ENCODE measurements around the gene SCO2. TPM values are rescaled to one million over a fixed set of nuclear protein-coding genes. Genes with fewer than 3 reads are reported as not detected.

The SCO2 gene
- total RNA-seq, 1 donor from 2014 or later, result 2.4 TPM

DNA sequence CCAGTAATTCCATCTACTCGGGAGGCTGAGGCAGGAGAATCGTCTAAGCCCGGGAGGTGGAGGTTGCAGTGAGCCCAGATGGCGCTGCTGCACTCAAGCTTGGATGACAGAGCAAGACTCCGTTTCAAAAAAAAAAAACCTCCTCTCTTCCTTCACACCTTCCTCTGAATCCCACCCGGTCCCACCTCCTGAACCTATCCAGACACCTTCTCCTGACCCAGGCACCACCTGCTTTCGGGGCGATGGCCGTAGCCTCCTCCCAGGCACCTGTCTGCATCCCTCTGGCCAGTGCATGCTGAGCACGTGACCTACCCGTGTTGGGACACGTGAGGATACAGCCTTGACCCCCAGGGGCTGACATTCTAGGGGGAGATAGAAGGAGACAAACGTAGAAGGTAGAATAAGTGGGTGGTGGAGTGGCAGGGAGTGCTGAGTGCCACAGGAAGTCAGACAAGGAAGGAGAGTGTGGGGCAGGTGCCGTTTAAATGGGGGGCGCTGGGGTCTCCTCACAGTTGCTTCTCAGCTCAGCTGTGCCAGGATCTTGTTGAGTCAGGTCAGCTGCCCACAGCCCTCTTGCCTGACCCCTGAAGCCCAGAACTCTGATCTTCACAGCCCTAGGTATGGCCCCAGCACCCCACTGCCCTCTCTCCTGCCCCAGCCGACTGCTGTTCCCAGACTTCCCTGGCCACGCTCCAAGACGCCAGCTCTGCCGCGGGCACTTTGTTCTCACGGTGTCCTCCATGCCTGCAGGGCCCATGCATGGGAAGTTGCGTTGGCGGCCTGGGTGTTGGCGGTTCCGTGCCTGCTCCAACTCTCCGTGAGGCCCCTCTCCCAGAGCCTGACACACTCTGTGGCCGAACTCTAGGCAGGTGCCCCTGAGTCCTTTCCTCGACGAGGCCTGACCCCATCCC is 39.9 kb downstream of the SCO2 start:
- intact Hi-C loops (cut with DNase I), result no loop called here
- no peak for DNase-seq (ENCODE audit: low spot score)

DNA sequence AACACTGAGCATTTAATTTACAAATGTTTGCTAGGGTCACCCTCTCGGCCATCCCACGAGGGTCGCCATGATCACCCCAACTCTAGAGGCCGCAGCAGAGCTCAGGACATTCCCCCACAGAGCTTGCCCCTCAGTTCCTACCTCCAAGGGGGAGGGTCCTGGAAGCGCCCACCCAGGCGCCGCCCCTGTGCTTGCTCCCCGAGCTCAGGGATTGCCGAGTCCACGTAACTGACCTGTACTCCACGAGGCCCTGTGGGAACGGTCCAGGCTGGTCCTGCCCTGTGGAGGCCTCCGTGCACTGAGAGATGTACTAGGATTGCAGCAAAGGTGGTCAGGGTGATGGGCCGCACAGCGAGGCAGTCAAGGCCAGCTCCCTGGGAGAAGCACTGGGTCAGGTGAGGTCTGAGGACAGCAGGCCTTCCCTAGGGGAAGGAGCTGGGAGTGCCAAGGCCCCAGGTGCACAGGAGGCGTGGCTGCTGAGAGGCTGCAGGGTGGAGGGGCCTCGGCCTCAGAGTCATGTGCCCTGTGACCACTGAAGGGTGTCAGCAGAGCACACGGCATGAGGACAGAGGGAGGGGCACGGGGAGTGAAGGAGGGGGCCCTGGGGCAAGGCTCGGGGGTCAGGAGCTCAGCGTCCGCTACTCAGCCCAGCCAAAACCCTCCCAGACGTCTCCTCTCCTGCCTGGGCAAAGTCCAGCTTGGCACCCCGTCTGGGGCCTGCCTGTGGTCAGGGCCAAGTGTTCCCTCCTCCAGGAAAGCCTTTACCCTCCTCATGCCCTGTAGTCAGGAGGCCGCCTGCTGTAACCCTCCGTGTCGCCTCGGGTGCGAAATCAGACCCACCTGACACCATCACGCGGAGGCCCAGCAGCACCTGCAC is 41.2 kb downstream of the SCO2 start:
- intact Hi-C loops (cut with DNase I), result no loop called here
- no peak for DNase-seq (ENCODE audit: low spot score)

DNA sequence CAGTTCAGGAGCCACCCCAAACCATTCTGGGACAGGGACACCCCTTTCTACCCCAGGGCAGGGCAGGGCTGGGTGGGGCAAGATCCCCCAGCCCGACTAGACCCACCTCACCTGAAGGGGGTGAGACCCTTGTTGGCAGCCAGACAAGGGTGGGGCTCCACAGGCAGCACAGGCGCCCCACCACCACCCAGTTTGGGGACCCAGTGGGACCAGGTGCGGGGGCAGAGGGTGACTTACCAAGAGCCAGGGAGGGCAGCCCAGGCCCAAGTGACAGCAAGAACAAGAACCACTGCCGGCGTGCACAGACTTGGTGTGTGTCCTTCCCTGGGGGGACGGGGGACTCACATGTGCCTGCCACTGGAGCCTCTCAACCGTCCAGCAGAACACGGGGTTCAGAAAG is 41.8 kb downstream of the SCO2 start:
- no peak for DNase-seq (ENCODE audit: low spot score)
- intact Hi-C loops (cut with DNase I), result no loop called here

DNA sequence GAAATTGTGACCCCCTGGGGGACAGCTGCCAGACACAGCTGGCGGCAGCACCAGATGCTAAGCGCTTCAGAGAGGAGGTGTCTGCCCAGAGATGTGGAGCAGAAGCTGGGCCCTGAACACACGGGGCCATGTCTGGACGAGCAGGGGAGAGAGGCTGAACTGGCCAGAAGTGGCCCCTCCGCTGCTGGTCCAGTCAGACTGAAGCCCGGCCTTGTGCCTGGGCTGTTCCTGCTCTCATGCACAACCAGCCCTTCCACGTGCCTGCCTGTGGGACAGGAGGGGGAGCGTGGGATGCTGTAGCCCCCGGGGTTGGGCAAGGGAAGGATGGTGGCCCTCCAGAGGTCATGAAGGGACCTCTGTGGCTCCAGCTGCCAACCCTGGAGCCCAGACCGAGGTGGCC is 42.3 kb downstream of the SCO2 start:
- DNase-seq (ENCODE audit: low spot score), result no peak
- intact Hi-C loops (cut with DNase I), result no loop called here

DNA sequence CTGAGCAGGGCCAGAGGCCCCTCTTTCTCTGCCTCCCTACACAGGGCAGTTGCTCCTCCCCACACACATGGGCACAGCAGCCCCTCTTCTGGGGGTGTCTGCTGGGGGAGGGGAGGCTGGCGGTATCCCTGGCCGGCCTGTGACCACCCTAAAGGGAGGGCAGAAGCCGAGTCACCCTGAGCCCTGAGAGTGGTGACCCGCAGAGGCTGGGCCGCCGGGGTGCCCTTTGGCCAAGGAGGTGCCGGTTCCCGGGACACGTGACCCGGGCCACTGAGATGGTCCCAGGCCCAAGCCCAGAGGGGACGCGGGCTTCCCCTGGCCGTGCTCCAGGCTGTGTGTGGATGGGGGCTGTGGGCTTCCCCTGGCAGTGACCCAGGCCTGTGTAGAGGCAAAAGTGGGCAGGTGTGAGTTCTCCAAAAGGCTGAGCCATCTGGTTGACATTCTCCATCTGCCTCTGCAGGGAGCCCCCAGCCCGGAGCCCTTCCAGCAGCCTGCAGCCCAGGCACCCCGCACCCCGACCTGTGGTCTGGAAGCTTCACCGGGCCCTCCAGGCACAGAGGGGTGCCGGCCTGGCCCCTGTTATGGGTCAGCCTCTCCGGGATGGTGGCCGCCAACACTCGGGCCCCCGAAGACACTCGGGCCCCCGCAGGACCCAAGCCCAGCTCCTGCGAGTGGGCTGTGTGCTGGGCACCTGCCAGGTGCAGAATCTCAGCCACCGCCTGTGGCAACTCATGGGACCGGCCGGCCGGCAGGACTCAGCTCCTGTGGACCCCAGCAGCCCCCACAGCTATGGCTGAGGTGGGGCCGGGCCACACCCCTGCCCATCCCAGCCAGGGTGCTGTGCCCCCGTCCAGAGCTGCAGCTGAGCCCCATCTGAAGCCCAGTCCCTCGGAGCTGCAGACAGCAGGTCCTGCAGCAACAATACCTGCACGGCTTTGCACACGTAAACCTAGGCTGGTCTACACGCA is 43.0 kb downstream of the SCO2 start:
- intact Hi-C loops (cut with DNase I), result no loop called here

DNA sequence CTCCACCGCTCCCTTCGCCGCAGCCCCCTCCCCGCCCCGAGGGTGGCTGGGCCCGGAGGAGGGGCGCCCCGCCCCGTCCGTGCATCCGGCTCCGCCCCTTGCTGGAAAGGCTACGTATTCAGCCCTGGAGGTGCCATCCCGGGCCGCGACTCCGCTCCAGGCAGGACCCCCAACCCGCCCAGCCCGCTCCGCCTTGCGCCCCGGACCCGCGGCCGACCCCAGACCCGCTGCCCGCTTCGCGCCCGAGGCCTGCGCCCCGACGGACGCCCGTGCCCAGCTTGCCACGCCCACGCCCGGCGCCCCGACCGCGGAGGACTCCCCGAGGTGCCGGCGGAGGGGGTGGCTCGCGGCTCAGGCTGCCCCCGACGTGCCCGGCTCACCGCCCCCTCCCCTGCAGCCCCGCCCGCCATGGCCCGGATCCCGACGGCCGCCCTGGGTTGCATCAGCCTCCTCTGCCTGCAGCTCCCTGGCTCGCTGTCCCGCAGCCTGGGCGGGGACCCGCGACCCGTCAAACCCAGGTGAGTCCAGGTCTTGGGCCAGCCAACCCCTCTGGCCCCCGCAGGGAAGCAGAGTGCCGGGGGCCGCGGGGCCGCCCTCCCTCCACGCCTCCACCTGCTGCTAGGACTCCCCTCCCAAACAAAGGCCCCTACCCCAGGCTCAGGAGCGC is 43.8 kb downstream of the SCO2 start, which contains the start of gene ADM2:
Gene ADM2 (plus strand): TSS at position 104 of the 667 bp plus-strand sequence. CDS start 305 bp downstream, at position 409.
- DNase-seq (ENCODE audit: low spot score), result no peak
- intact Hi-C loops (cut with DNase I), result no loop called here

More for the DNA sequence above, 43.0 kb downstream of the SCO2 start:
- no peak for DNase-seq (ENCODE audit: low spot score)

DNA sequence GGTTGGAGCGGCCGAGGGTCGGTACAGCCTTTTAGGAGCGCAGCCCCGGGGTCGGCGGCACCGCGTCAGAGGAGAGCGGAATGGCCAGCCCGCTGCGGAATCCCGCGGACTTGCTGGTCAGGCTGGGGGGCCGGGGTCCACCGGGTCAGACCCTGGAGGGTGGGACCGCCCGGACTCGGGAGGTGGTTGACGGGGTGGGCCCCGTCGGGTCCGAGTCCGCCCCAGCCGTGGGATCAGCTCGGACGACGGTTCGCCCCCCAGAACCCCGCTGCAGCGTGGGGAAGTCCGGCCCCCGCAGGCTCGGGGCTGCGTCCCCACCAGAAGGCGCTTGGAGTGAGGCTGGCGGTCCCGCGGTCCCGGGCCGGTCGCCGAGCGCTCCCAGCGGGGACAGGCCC is 44.4 kb downstream of the SCO2 start:
- intact Hi-C loops (cut with DNase I), result no loop called here

DNA sequence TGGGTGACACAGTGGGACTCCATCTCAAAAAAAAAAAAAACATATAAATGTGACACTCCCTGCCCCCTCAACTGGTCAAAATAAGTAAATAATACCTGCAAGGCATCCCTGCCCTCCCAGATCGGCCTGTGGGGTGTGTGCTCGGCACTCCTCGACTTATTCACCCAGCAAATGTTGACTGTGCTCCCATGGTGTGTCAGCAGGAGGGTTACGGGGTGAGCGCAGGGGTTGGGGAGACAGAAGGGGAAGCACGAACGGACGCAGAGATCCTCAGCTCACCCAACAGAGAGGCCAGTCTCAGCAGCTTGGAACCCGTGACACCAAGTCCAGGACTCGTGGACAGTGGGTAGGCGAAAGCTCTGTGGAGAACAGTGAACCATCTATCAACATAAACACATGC is 45.7 kb downstream of the SCO2 start:
- DNase-seq (ENCODE audit: low spot score), result no peak
- intact Hi-C loops (cut with DNase I), result no loop called here

More for the DNA sequence above, 44.4 kb downstream of the SCO2 start:
- DNase-seq (ENCODE audit: low spot score), result no peak

DNA sequence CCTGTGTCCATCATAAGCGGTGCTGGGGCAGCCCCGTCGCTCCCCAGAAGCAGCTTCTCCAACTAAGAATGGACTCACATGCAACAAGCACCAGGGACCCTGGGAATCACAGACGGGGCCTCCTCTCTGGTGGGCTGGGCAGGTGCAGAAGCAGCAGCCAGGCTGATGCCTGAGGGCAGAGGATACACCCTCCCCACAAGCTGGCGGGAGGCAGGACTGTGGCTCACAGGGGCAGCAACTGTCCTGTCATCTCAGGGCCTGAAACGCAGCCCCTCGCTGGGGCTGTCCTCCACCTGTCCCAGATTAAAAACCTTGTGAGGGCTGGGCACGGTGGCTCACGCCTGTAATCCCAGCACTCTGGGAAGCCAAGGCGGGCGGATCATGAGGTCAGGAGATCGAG is 47.5 kb downstream of the SCO2 start:
- no peak for DNase-seq (ENCODE audit: low spot score)
- intact Hi-C loops (cut with DNase I), result no loop called here

DNA sequence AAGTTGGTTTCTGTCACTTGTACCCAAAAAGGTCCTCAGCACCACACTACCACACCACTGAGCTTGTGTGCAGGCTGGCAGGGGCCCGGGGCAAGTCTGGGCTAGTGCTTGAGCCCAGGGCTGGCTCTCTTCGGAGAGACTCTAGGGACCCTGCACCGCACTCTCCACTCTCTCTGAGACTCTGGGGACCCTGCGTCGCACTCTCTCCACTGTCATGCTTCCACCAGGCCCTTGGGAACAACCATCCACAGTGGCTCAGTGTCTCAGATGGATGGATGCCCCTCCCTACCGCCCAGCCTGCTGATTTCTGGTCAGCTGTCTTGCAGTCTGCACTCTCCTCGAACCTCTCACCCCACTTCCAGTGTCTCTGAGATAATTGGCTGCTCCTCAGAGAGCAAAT is 48.5 kb downstream of the SCO2 start:
- DNase-seq (ENCODE audit: low spot score), result no peak
- intact Hi-C loops (cut with DNase I), result no loop called here

DNA sequence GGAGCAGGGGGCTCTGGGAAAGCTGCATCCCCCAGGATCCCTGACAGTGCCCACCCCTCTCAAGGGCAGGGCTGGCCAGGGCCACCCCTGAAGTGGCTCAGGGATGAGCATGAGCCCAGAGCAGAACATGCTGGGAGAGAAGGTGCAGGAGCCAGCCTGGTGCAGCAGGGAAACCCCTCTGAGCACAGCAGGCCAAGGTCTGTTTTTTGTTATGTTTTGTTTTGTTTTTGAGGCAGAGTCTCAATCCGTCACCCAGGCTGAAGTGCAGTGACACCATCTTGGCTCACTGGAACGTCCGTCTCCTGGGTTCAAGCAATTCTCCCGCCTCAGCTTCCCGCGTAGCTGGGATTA is 49.8 kb downstream of the SCO2 start:
- DNase-seq (ENCODE audit: low spot score), result no peak
- intact Hi-C loops (cut with DNase I), result no loop called here

DNA sequence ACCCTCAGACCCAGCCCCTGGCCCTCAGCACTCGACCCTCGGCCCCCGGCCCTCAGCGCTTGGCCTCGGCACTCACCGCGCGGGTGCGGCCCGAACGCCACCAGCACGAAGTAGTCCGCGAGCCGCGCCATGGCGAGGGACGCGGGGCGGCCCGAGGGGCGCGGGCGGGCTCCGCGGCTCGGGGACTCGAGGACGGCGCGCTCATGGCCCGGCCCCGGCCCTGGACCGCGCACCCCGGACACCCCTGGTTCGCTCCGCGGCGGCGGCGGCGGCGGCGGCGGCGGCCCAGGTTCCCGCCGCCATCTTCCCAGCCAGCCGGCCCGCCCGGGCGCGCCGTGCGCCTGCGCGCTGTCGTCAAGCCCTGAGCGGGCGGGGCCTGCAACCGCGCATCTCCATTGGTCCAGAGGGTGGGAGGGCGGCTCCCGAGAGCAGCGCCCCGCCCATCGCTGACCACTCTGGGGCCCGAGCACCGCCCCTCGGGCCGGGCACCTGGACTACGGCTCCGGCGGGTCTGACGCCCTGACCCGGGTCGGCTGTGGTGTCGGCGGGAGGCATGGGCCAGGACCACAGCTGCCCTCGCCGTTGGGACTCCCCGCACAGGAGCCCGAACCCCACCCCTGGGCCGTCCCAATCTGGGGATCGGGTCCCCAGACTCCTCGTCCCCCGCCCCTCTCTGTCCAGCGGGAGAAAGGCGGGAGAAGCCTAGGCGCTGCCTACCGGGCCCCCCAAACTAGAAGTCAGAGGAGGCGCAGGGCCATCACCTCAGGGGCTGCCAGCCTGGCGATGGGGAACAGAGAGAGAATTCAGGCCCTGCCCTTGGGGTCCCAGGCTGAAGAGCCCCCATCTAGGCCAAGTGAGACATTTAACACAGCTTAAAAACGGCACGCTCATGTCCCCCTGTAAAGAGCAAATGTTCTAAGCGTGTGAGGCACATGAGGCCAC is 50.4 kb downstream of the SCO2 start, which contains the start of gene SBF1:
Gene SBF1 (minus strand): TSS at position 326 of the 942 bp plus-strand sequence. CDS start 195 bp downstream, at position 131.
- intact Hi-C loops (cut with DNase I), result no loop called here
- peak; percentile 98 for DNase-seq (ENCODE audit: low spot score)

DNA sequence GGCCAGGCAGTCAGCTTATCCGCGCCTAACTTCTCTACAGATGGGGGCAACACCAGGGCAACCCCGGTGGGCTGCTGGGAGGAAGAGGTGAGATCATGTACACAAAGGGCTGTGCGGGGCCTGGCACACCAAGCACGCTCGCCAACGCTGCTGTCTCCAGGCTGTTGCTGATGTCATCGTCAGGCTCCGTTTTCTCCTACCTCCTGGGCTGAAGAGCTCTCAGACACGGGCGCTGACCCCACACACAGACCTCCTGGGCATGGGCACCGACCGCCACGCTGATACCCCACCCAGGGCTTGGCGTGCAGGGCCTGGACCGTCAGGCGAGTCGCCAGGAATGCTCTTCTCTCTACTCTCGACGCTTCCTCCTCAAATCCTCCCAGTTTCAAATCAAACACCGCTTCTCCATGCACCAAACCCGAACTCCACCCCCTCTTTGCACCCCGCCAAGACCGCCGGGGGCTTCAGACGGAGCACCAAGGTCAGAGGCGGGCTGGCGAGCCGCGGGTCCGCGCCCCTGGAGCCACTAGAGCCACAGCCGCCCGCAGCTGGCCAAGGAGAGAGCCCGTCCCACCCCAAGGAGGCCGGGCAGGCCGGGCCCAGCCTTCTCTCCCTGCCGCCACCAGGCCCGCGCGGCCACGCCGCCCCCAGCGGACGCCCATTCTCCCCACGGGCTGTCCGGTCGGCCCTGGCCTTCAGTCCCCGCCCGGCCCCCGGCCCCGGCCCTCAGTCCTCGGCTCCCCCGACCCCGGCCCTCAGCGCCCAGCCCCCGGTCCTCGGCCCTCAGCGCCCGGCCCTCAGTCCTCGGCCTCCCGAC is 51.3 kb downstream of the SCO2 start:
- no peak for DNase-seq (ENCODE audit: low spot score)
- intact Hi-C loops (cut with DNase I), result no loop called here

Data from cardiac septum (tissue), 1 donor.